ENCODE data around the gene C9orf72.

Gene C9orf72

DNA sequence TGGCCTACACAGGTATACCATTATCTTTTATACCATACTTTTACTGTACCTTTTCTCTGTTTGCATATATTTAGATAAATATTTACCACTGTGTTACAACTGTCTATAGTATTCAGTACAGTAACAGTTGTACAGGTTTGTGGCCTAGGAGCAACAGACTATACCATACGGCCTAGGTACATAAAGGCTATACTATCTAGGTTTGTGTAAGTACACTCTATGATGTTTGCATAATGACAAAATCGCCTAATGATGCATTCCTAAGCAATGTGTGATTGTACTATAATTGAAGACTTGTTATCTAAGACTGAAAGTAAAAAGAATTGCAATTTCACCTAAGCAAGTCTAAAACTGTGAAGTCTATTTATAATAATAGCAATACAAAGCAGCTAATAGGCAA is 3.9 kb downstream of the C9orf72 start:
- TF ChIP-seq, protein P1, sequence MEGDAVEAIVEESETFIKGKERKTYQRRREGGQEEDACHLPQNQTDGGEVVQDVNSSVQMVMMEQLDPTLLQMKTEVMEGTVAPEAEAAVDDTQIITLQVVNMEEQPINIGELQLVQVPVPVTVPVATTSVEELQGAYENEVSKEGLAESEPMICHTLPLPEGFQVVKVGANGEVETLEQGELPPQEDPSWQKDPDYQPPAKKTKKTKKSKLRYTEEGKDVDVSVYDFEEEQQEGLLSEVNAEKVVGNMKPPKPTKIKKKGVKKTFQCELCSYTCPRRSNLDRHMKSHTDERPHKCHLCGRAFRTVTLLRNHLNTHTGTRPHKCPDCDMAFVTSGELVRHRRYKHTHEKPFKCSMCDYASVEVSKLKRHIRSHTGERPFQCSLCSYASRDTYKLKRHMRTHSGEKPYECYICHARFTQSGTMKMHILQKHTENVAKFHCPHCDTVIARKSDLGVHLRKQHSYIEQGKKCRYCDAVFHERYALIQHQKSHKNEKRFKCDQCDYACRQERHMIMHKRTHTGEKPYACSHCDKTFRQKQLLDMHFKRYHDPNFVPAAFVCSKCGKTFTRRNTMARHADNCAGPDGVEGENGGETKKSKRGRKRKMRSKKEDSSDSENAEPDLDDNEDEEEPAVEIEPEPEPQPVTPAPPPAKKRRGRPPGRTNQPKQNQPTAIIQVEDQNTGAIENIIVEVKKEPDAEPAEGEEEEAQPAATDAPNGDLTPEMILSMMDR (IDR thresholded peaks at IDR 0.05; ENCODE audit: low read depth, low read length), result no peak
- peak in 1 of 2 donors; percentile 9 for DNase-seq (ENCODE audit: low read depth in 2 of 2)

DNA sequence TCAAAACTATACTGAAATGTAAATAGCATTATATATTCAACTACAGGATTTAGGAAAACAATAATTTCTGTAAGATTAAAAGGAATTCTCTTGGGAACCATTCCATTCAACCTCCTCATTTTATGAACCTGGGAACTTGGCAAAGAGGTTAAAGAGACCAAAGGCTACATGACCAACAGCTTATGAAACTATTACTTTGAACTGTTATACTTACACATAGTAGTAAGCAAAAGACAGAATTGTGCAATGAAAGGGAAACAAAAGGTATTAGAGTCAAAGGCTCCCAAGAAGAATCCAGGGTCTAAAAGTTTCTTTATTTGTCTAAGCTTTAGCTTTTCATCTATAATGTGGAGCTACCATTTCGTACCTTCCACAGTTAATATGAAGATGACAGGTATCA is 7.2 kb downstream of the C9orf72 start:
- TF ChIP-seq, protein P1 (IDR thresholded peaks at IDR 0.05; ENCODE audit: low read depth, low read length), result no peak
- peak; percentile 41 to 53 for DNase-seq (ENCODE audit: low read depth in 2 of 2)
- H3K4me3 ChIP-seq (replicated peaks in 1 of 2; ENCODE audit: low read depth in 2 of 2, low read length in 2 of 2), result no peak overlapping the region

More for the DNA sequence above, 3.9 kb downstream of the C9orf72 start:
- H3K4me3 ChIP-seq (replicated peaks in 1 of 2; ENCODE audit: low read depth in 2 of 2, low read length in 2 of 2), result no peak overlapping the region

DNA sequence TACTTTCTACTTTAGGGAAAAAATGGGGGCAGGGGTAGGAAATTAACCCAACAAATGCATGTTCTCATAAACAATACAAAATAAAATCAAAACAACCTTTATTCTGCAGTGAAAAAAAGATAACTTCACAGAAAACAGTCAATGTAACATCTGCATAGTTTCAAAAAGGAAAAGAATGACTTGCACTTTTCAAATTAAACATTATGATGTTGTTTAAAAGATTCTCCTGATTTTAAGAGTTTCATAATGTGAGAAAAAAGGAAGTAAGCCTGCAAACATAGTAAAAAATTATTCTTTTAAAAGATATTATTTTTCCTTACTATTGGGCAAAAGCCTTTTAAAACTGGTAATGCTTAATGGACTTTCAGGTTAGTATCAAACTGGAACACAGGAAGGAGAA is 7.6 kb downstream of the C9orf72 start:
- TF ChIP-seq, protein P1 (IDR thresholded peaks at IDR 0.05; ENCODE audit: low read depth, low read length), result no peak
- no peak for DNase-seq (ENCODE audit: low read depth in 2 of 2)
- H3K4me3 ChIP-seq (replicated peaks in 1 of 2; ENCODE audit: low read depth in 2 of 2, low read length in 2 of 2), result no peak overlapping the region

DNA sequence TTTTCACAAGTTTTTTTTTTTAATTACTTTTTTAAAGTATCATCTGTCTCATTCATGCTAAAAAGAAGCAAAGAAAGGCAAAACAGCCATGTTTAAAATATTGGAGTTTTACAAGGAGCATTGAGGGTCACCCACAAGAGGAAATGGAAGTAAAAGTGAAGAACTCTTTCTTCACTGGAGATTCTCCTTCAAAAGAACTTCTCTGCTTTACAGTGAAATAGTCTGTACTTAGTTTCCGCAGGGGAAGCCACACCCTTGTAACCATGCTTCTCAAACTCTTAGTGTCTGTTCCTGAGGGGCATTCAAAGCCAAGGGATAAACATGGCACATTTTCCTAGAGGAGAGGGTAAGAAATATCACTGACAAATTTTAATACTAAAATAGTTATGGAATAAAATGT is 8.6 kb downstream of the C9orf72 start:
- DNase-seq (ENCODE audit: low read depth in 2 of 2), result no peak

DNA sequence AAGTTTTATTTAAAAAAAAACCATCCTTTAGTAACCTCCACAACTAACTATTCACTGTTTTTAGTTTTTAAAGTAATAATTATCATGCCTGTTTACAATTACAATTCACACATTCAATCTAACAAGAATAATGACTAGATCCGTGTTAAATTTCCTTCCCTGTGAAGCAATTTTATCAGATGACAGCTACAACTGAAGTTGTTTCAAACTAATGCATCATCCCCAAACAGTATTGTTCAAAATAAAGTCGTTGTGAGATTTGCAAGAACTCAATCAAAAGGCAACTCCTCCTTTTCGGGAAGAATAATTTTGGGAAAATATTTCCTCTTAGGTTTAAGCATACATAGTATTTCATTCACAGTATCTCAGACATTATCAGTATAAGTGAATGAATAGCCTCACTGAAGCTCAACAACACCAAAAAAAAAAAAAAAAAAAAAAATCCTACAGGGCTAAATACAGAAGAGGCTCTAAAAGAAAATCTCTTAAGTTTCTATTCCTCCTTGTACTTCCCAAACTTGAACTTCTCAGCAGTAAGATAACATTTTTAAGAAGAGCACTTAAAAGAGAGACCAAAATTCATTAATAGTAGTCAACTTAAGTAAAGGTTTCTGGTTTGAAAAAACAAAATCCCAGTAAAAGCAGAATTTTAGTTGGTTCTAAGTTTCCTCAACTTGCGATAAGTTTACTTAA is 9.4 kb downstream of the C9orf72 start:
- DNase-seq (ENCODE audit: low read depth in 2 of 2), result no peak
- H3K4me3 ChIP-seq (replicated peaks in 1 of 2; ENCODE audit: low read depth in 2 of 2, low read length in 2 of 2), result no peak overlapping the region
- TF ChIP-seq, protein P1 (IDR thresholded peaks at IDR 0.05; ENCODE audit: low read depth, low read length), result no peak

More for the DNA sequence above, 8.6 kb downstream of the C9orf72 start:
- TF ChIP-seq, protein P1 (IDR thresholded peaks at IDR 0.05; ENCODE audit: low read depth, low read length), result no peak
- H3K4me3 ChIP-seq (replicated peaks in 1 of 2; ENCODE audit: low read depth in 2 of 2, low read length in 2 of 2), result no peak overlapping the region

DNA sequence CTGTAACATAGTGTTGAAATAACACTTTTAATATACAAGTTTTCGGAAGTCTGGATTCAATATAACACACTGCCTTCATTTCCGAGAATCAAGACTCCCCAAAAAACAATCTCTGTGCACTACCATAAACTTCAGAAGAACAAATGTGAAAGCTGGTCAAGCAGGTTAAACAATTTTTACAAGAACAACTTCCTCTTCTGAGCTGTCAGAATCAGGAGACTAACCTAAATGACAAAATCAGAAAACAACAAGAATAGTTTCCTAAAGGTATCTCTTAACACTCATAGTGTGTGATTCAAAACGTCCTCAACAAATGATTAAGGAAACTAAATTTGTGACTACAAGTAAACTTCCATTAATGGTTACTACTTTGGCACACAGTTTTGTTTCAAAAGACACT is 11.6 kb downstream of the C9orf72 start:
- TF ChIP-seq, protein P1 (IDR thresholded peaks at IDR 0.05; ENCODE audit: low read depth, low read length), result no peak
- no peak overlapping the region for H3K4me3 ChIP-seq (replicated peaks in 1 of 2; ENCODE audit: low read depth in 2 of 2, low read length in 2 of 2)
- no peak for DNase-seq (ENCODE audit: low read depth in 2 of 2)

DNA sequence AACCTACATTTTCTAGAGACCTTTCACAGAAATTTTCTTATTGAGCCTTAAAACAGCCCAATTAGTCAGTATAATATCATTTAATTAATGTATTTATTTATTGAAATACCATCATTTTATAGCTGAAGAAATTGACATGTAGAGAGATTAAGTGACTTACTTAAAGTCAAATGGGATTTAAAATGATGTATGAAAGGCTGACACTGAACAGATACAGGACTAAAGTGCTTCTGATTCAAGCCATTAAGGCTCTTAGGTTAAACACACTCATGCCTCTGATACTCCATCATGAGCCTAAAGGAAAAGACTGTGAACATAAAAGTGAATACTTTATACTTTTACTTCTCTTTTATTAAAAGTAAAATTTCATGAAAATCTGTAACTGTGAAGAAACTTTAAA is 12.8 kb downstream of the C9orf72 start:
- DNase-seq (ENCODE audit: low read depth in 2 of 2), result no peak
- TF ChIP-seq, protein P1 (IDR thresholded peaks at IDR 0.05; ENCODE audit: low read depth, low read length), result no peak

More for the DNA sequence above, 12.8 kb downstream of the C9orf72 start:
- no peak overlapping the region for H3K4me3 ChIP-seq (replicated peaks in 1 of 2; ENCODE audit: low read depth in 2 of 2, low read length in 2 of 2)

Data from cardiac fibroblast (primary cell).